DND-41 (cell line): ENCODE data around the gene DLG2.

Source experiments
- ATAC-seq: fragments of 200-7000 bp; cut with Tn5 transposase; 3 replicates; pipeline ENCODE4 v1.9.1; 2021; ENCODE audit warnings: low read depth; ENCODE audit not compliant: insufficient read depth
- DNase-seq: peaks from one replicate; pipeline ENCODE4 v3.0.0-alpha.2; 2020
- H2AFZ ChIP-seq: 2 replicates; pipeline ENCODE4 v1.6.0; 2012; ENCODE audit warnings: low read depth, low read length
- H3K27ac ChIP-seq: 2 replicates; pipeline ENCODE4 v1.5.1; 2012; ENCODE audit warnings: low read length, inconsistent platforms
- H3K27me3 ChIP-seq: fragments of 200-600 bp; sonication (generic); 2 replicates; pipeline ENCODE4 v1.6.0; 2012; ENCODE audit warnings: low read length, mild to moderate bottlenecking, inconsistent platforms; ENCODE audit not compliant: insufficient read depth, poor library complexity
- H3K36me3 ChIP-seq: 2 replicates; pipeline ENCODE4 v1.5.1; 2012; ENCODE audit warnings: low read length, inconsistent platforms; ENCODE audit not compliant: insufficient read depth
- H3K4me1 ChIP-seq: 2 replicates; pipeline ENCODE4 v1.5.1; 2012; ENCODE audit warnings: mild to moderate bottlenecking, low read length; ENCODE audit not compliant: insufficient read depth
- H3K4me2 ChIP-seq: 2 replicates; pipeline ENCODE4 v1.6.0; 2012; ENCODE audit warnings: mild to moderate bottlenecking, moderate library complexity, low read length, inconsistent platforms; ENCODE audit not compliant: insufficient read depth
- H3K4me3 ChIP-seq, 2 experiments: fragments of 200-600 bp in 1 of 2; shearing (Covaris generic) in 1 of 2; 2 replicates each; pipeline ENCODE4 v1.5.1; 2012 to 2016; ENCODE audit warnings: inconsistent platforms in 2 of 2, low read length in 2 of 2, mild to moderate bottlenecking in 2 of 2, low read depth in 1 of 2, moderate library complexity in 1 of 2
- H3K79me2 ChIP-seq: 2 replicates; pipeline ENCODE4 v1.6.0; 2012; ENCODE audit warnings: low read length, inconsistent platforms; ENCODE audit not compliant: insufficient read depth
- H3K9ac ChIP-seq: 2 replicates; pipeline ENCODE4 v1.6.0; 2012; ENCODE audit warnings: low read depth, mild to moderate bottlenecking, inconsistent platforms, low read length, moderate library complexity
- H3K9me3 ChIP-seq: 2 replicates; pipeline ENCODE4 v1.5.1; 2012; ENCODE audit warnings: low read length, moderate library complexity, mild to moderate bottlenecking, inconsistent platforms; ENCODE audit not compliant: insufficient read depth, severe bottlenecking
- H4K20me1 ChIP-seq: 2 replicates; pipeline ENCODE4 v1.6.0; 2012; ENCODE audit warnings: low read length; ENCODE audit not compliant: insufficient read depth
- EZH2 ChIP-seq: IDR thresholded peaks from 3 replicates; pipeline ENCODE4 v1.6.1; 2012; ENCODE audit warnings: borderline replicate concordance, low read depth, mild to moderate bottlenecking, moderate library complexity, low read length, inconsistent platforms; ENCODE audit not compliant: severe bottlenecking
- TF ChIP-seq, protein P1 (sequence below): IDR thresholded peaks from 2 replicates; pipeline ENCODE4 v1.5.1; 2012; ENCODE audit warnings: borderline replicate concordance, low read length, moderate library complexity, mild to moderate bottlenecking; ENCODE audit not compliant: poor library complexity, severe bottlenecking; ENCODE audit errors: extremely low read depth

Gene DLG2

GRCh38 chr11:84817998-84818397 is 809.1 kb downstream of the DLG2 start:
- Histone ChIP-seq H3K36me3 (no peaks in the 10 kb centered on the region), H3K4me3 (no peak overlapping the region), H4K20me1 (no peaks in the 10 kb centered on the region), H3K79me2 (no peaks in the 10 kb centered on the region), H3K4me2 (no peak overlapping the region), H2AFZ (no peak overlapping the region), H3K9me3 (no peaks in the 10 kb centered on the region), H3K27ac (no peak overlapping the region), H3K9ac (no peak overlapping the region), H3K27me3 (no peaks in the 10 kb centered on the region), H3K4me1 (no peaks in the 10 kb centered on the region)
- no peak for ATAC-seq
- DNase-seq: no peak
- TF ChIP-seq EZH2: no peak
- TF ChIP-seq, protein P1, sequence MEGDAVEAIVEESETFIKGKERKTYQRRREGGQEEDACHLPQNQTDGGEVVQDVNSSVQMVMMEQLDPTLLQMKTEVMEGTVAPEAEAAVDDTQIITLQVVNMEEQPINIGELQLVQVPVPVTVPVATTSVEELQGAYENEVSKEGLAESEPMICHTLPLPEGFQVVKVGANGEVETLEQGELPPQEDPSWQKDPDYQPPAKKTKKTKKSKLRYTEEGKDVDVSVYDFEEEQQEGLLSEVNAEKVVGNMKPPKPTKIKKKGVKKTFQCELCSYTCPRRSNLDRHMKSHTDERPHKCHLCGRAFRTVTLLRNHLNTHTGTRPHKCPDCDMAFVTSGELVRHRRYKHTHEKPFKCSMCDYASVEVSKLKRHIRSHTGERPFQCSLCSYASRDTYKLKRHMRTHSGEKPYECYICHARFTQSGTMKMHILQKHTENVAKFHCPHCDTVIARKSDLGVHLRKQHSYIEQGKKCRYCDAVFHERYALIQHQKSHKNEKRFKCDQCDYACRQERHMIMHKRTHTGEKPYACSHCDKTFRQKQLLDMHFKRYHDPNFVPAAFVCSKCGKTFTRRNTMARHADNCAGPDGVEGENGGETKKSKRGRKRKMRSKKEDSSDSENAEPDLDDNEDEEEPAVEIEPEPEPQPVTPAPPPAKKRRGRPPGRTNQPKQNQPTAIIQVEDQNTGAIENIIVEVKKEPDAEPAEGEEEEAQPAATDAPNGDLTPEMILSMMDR: no peak

DNA sequence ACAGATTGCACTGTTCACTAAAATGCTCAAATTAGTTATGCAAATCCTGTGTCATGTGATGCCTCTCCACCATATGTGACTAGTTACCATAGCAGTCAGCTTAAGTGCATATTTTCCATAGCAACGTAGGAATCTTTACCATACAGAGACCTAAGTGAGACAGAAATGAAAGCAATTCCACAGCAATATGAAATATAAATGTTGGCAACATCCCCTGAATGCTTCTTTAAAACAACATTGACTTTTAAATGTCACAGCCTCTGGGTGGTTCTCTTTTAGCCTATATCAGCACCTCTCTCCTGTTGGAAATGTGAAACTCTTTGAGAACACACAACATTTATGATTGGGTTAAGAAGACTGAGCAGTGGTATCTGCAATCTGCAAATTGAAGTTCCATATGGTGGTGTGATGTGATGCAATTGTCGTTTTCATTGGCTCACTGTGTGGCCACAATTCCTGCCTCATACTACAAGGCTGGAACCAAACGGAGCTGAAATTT is 814.6 kb downstream of the DLG2 start:
- Histone ChIP-seq H3K4me1 (no peaks in the 10 kb centered on the region), H2AFZ (no peak overlapping the region), H3K79me2 (no peaks in the 10 kb centered on the region), H4K20me1 (no peaks in the 10 kb centered on the region), H3K9me3 (no peaks in the 10 kb centered on the region), H3K4me2 (no peak overlapping the region), H3K27ac (no peak overlapping the region), H3K4me3 (no peak overlapping the region), H3K9ac (no peak overlapping the region), H3K27me3 (no peaks in the 10 kb centered on the region), H3K36me3 (no peaks in the 10 kb centered on the region)
- no peak for TF ChIP-seq EZH2
- TF ChIP-seq, protein P1: no peak
- ATAC-seq: no peak
- DNase-seq: no peak

DNA sequence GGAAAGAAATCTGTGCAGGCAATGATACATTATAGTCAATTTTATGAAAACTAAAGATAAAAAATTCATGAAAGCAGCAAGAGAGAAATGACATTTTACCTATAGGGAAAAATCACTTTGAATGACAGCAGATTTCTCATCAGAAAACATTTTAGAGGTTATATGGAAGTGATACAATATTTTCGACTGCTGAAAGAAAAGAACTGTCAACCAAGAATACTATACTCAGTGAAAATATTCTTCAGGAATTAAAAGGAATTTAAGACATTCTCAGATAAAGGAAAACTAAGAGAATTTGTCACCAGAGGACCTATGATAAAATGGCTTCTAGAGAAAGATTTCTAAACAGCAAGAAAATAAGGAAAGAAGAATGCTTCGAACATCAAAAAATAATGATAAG is 820.8 kb downstream of the DLG2 start:
- Histone ChIP-seq H3K79me2 (no peaks in the 10 kb centered on the region), H4K20me1 (no peaks in the 10 kb centered on the region), H3K36me3 (no peaks in the 10 kb centered on the region), H3K27ac (no peak overlapping the region), H3K27me3 (no peaks in the 10 kb centered on the region), H2AFZ (no peak overlapping the region), H3K4me3 (no peak overlapping the region), H3K9ac (no peak overlapping the region), H3K9me3 (no peaks in the 10 kb centered on the region), H3K4me1 (no peaks in the 10 kb centered on the region), H3K4me2 (no peak overlapping the region)
- TF ChIP-seq EZH2: no peak
- TF ChIP-seq, protein P1: no peak
- ATAC-seq (no peak), DNase-seq (no peak)

DNA sequence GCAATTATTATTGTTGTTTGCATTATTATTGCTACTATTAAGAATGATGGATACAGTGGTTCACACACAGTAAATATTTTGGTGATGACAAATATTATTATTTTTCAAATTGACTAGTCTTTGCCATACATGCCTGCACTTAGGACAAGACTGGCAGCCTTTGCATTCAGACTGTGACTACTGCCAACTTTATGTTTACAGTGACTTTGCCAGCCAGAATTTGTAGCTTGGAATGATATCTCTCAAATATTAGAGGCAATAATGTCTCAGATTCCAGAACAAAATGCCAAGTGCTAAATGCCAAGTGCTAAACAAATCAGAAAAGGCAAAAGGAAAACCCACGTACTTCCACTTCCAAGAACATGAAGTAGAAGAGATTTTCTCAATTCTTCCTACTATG is 823.1 kb downstream of the DLG2 start:
- TF ChIP-seq, protein P1: no peak
- no peak for TF ChIP-seq EZH2
- H3K27ac ChIP-seq: no peak overlapping the region
- H3K4me1 ChIP-seq: no peaks in the 10 kb centered on the region
- ATAC-seq: no peak
- no peaks in the 10 kb centered on the region for H3K9me3 ChIP-seq
- no peak for DNase-seq
- no peaks in the 10 kb centered on the region for H3K27me3 ChIP-seq
- no peak overlapping the region for H2AFZ ChIP-seq
- H3K36me3 ChIP-seq: no peaks in the 10 kb centered on the region
- H4K20me1 ChIP-seq: no peaks in the 10 kb centered on the region
- H3K4me3 ChIP-seq: no peak overlapping the region
- no peak overlapping the region for H3K9ac ChIP-seq
- no peaks in the 10 kb centered on the region for H3K79me2 ChIP-seq
- H3K4me2 ChIP-seq: no peak overlapping the region
